ENCODE data around the gene CTNS.

DNA sequence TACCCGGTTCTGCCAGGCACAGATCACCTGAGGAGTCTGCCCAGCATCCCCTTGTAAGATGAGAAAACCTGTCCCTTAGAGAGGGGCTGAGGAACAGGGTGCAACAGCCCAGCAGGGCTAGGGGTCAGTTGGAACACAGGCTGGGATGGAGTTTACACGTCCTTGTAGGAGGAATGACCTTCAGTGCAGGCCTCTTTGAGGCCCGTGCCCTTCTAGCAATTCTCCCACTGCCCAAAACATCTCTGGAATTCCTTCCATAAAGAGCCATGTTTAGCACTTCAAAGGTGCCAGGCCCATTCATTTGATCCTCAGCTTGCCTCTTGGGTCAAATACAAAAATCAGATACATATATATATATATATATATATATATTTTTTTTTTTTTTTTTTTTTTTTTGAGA, 4.5 kb downstream of the CTNS start:
- no peak for TF ChIP-seq POLR2A (IDR thresholded peaks at IDR 0.05; ENCODE audit: borderline replicate concordance, extremely low read depth, insufficient read depth, insufficient read length)
- TF ChIP-seq, protein P1, sequence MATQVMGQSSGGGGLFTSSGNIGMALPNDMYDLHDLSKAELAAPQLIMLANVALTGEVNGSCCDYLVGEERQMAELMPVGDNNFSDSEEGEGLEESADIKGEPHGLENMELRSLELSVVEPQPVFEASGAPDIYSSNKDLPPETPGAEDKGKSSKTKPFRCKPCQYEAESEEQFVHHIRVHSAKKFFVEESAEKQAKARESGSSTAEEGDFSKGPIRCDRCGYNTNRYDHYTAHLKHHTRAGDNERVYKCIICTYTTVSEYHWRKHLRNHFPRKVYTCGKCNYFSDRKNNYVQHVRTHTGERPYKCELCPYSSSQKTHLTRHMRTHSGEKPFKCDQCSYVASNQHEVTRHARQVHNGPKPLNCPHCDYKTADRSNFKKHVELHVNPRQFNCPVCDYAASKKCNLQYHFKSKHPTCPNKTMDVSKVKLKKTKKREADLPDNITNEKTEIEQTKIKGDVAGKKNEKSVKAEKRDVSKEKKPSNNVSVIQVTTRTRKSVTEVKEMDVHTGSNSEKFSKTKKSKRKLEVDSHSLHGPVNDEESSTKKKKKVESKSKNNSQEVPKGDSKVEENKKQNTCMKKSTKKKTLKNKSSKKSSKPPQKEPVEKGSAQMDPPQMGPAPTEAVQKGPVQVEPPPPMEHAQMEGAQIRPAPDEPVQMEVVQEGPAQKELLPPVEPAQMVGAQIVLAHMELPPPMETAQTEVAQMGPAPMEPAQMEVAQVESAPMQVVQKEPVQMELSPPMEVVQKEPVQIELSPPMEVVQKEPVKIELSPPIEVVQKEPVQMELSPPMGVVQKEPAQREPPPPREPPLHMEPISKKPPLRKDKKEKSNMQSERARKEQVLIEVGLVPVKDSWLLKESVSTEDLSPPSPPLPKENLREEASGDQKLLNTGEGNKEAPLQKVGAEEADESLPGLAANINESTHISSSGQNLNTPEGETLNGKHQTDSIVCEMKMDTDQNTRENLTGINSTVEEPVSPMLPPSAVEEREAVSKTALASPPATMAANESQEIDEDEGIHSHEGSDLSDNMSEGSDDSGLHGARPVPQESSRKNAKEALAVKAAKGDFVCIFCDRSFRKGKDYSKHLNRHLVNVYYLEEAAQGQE (IDR thresholded peaks at IDR 0.05; ENCODE audit: low read depth), result no peak
- no peak for TF ChIP-seq EZH2 (IDR thresholded peaks at IDR 0.05)
- TF ChIP-seq EZH2phosphoT487 (IDR thresholded peaks at IDR 0.05; ENCODE audit: borderline replicate concordance), result no peak
- TF ChIP-seq CTCF (IDR thresholded peaks at IDR 0.05 in 2 of 3, conservative IDR thresholded peaks at IDR 0.05 in 1 of 3; ENCODE audit: borderline replicate concordance in 1 of 3, insufficient read depth in 1 of 3, low read depth in 2 of 3, low read length in 2 of 3), result no peak
- no peak for TF ChIP-seq ATF3 (IDR thresholded peaks at IDR 0.05)
- no peak for TF ChIP-seq ZFX (IDR thresholded peaks at IDR 0.05)
- no peak for TF ChIP-seq POLR2AphosphoS5 (IDR thresholded peaks at IDR 0.05; ENCODE audit: low read depth, low read length)
- no peak for TF ChIP-seq CEBPB (IDR thresholded peaks at IDR 0.05; ENCODE audit: low read depth)
- no peak for TF ChIP-seq SIN3A (IDR thresholded peaks at IDR 0.05; ENCODE audit: low read depth)
- TF ChIP-seq SP1 (IDR thresholded peaks at IDR 0.05; ENCODE audit: low read depth), result no peak
- TF ChIP-seq, protein P2, sequence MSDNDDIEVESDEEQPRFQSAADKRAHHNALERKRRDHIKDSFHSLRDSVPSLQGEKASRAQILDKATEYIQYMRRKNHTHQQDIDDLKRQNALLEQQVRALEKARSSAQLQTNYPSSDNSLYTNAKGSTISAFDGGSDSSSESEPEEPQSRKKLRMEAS (IDR thresholded peaks at IDR 0.05), result no peak
- no peak for TF ChIP-seq YY1 (IDR thresholded peaks at IDR 0.05; ENCODE audit: extremely low read depth, insufficient replicate concordance, low read depth, low read length)

Measured in HCT116 (cell line).